ENCODE measurements around the gene WDR3. TPM values are rescaled to one million over a fixed set of nuclear protein-coding genes. Genes with fewer than 3 reads are reported as not detected.

Gene WDR3
- 26.8 TPM for total RNA-seq (ENCODE audit: unreplicated experiment)
- long read RNA-seq, full-length matches to known transcripts: 1 of 3 reads
- long read RNA-seq, partial matches to known transcripts: 0 of 3 reads
- long read RNA-seq, other reads (novel, unspliced or antisense): 2 of 3 reads

DNA sequence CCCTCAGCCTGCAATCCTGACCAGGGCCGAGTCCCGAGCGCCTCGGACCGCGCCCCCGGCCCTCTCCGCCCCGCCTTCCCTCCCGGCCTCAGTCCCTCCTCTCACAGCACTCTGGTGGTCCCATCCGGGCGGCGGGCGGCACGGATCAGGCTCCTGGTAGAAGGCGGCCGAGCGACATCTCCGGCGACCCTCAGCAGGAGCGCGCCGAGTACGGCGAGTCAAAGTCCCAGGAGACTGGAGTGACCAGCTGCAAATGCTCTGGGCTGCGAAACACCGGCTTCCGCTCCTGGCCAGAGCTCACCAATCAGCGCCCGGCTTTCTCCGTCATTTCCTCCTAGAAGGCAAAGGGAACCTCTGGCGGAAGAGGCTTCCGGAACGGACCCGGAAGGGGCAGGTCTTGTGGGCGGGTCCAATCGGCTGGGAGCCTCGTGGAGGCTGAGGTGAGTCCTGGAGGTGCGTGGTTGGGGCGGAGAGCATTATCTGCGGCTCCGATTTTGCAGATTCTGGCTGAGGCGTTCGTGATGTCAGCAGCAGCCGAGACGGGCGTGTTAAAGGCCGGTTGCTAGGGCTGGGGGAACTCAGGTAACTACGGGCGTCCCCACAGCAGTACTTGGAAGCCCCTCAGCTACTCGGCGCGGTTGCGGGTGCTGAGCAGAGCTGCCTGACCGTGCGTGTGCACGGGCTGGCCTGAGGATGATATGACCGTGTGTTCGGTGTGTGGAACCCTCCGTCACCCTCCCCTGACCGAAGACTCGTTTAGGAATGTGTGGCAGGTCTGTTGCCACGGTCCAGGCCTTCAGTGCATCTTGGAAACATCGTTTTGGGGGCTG is at the start of gene WDR3, which contains the start of gene GDAP2:
Gene WDR3 (plus strand): TSS at position 397 of the 830 bp plus-strand sequence. CDS start 3,581 bp downstream, outside the sequence.
Gene GDAP2 (minus strand): TSS at position 279 of the 830 bp plus-strand sequence. CDS start 9,264 bp downstream, outside the sequence.
- DNase-seq (ENCODE audit: low spot score): peak; percentile 91
- H3K27me3 Mint-ChIP-seq (ENCODE audit: unreplicated experiment): peaks cover 14% of the 10 kb centered on the region
- no peaks in the 10 kb centered on the region for H3K36me3 Mint-ChIP-seq (ENCODE audit: low read depth, unreplicated experiment)
- peak within 1 kb of the TSS; percentile 99 for H3K4me3 Mint-ChIP-seq (ENCODE audit: unreplicated experiment)
- TF ChIP-seq, protein P1, sequence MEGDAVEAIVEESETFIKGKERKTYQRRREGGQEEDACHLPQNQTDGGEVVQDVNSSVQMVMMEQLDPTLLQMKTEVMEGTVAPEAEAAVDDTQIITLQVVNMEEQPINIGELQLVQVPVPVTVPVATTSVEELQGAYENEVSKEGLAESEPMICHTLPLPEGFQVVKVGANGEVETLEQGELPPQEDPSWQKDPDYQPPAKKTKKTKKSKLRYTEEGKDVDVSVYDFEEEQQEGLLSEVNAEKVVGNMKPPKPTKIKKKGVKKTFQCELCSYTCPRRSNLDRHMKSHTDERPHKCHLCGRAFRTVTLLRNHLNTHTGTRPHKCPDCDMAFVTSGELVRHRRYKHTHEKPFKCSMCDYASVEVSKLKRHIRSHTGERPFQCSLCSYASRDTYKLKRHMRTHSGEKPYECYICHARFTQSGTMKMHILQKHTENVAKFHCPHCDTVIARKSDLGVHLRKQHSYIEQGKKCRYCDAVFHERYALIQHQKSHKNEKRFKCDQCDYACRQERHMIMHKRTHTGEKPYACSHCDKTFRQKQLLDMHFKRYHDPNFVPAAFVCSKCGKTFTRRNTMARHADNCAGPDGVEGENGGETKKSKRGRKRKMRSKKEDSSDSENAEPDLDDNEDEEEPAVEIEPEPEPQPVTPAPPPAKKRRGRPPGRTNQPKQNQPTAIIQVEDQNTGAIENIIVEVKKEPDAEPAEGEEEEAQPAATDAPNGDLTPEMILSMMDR (IDR thresholded peaks at IDR 0.05; ENCODE audit: unreplicated experiment): no peak
- peak within 1 kb of the TSS; percentile 86 for H3K27ac Mint-ChIP-seq (ENCODE audit: unreplicated experiment)
- peaks cover 30% of the 10 kb centered on the region for H3K4me1 Mint-ChIP-seq (ENCODE audit: unreplicated experiment)
- H3K9me3 Mint-ChIP-seq (ENCODE audit: unreplicated experiment): no peaks in the 10 kb centered on the region

DNA sequence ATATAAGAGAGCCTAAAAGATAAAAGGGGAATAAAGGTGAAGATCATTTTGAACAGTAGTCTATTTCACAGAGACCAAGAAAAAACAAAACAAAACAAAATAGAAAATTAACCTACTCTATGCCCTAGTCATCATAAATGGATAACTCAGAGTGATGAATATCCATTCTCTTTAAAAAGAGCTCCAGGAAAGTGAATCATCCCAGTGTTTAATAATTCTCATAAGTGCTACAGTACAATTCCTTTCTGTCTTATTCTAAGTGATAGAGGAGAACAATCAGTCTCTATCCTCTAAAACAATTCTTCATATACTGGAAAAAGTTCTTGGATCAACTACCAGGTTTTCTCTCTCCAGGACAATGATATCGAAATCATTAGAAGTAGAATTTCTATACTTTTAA is 45.9 kb upstream of the WDR3 start:
- Mint-ChIP-seq H3K4me1 (ENCODE audit: unreplicated experiment) (no peaks in the 10 kb centered on the region), H3K9me3 (ENCODE audit: unreplicated experiment) (no peaks in the 10 kb centered on the region), H3K36me3 (ENCODE audit: low read depth, unreplicated experiment) (no peaks in the 10 kb centered on the region), H3K27me3 (ENCODE audit: unreplicated experiment) (no peaks in the 10 kb centered on the region), H3K27ac (ENCODE audit: unreplicated experiment) (no peak overlapping the region), H3K4me3 (ENCODE audit: unreplicated experiment) (no peak overlapping the region)
- DNase-seq (ENCODE audit: low spot score): no peak
- TF ChIP-seq, protein P1 (IDR thresholded peaks at IDR 0.05; ENCODE audit: unreplicated experiment): no peak

DNA sequence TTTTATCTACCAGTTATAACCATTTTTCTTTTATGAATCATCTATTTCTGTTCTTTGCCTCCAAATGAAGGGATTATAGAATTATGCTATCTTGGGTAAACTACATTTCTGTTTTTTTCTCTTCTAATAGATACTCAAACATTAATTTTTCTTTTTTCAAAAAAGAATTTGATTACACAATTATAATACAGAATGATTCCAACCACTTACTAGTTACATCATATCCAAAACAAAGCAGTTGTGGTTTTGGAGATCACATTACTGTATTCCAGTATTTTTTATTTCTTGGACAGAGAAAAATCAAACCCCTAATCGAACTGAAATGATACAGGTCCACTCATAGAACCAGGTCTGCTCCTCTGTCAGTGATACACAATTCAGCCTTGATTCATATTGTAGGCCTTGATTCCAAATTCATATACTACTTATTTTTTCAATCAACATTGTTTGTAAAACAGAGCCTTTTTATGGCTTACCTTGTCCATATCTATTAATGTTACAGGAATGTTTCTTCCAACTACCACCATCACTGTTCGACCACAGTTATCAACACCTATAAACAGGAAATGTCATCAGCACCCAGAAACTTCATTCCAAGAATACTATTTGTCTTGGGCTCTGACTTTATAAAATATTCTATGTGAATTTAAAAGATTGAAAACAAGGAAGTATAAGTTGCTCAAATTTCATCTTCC is 43.3 kb upstream of the WDR3 start:
- H3K27ac Mint-ChIP-seq (ENCODE audit: unreplicated experiment): no peak overlapping the region
- no peaks in the 10 kb centered on the region for H3K4me1 Mint-ChIP-seq (ENCODE audit: unreplicated experiment)
- TF ChIP-seq, protein P1 (IDR thresholded peaks at IDR 0.05; ENCODE audit: unreplicated experiment): no peak
- H3K36me3 Mint-ChIP-seq (ENCODE audit: low read depth, unreplicated experiment): no peaks in the 10 kb centered on the region
- no peaks in the 10 kb centered on the region for H3K27me3 Mint-ChIP-seq (ENCODE audit: unreplicated experiment)
- no peak overlapping the region for H3K4me3 Mint-ChIP-seq (ENCODE audit: unreplicated experiment)
- no peaks in the 10 kb centered on the region for H3K9me3 Mint-ChIP-seq (ENCODE audit: unreplicated experiment)
- DNase-seq (ENCODE audit: low spot score): no peak

DNA sequence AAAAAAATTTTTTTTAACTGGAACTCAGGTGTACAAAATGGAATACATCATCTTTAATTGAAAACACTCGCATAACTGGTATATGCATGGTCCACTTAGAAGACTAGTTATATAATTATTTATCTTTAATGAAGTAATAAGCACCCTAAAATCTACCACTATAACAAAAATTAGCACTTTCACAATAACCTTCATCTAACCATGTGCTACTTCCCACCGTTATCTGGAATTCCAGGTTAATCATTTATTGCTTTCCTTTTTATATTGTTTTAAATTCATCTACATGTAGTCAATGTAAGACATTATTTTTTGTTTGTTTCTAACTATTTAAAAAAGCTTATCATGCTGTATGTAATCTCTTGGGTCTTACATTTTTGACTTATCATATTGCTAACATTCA is 39.1 kb upstream of the WDR3 start:
- TF ChIP-seq, protein P1 (IDR thresholded peaks at IDR 0.05; ENCODE audit: unreplicated experiment): no peak
- no peak for DNase-seq (ENCODE audit: low spot score)
- H3K36me3 Mint-ChIP-seq (ENCODE audit: low read depth, unreplicated experiment): no peaks in the 10 kb centered on the region
- no peaks in the 10 kb centered on the region for H3K27me3 Mint-ChIP-seq (ENCODE audit: unreplicated experiment)
- H3K27ac Mint-ChIP-seq (ENCODE audit: unreplicated experiment): no peak overlapping the region
- H3K4me3 Mint-ChIP-seq (ENCODE audit: unreplicated experiment): no peak overlapping the region
- H3K9me3 Mint-ChIP-seq (ENCODE audit: unreplicated experiment): no peaks in the 10 kb centered on the region
- H3K4me1 Mint-ChIP-seq (ENCODE audit: unreplicated experiment): no peaks in the 10 kb centered on the region
